Coronary artery (tissue), 2 donors: ENCODE results near the gene PDZD8.

Experiments
- DNase-seq: peaks from one replicate; pipeline ENCODE4 v3.0.0-alpha.2; 2017; ENCODE audit warnings: low spot score
- H3K27ac ChIP-seq, 2 donors: fragments of 200-600 bp; sonication (generic); one replicate each; pipeline ENCODE4 v1.5.1; 2016 to 2019
- H3K4me3 ChIP-seq: fragments of 200-600 bp; sonication (generic); 2 replicates; pipeline ENCODE4 v1.5.1; 2016; ENCODE audit warnings: mild to moderate bottlenecking, moderate library complexity
- CTCF ChIP-seq: fragments of 200-600 bp; sonication (generic); IDR thresholded peaks from one replicate; pipeline ENCODE4 v1.5.1; 2019; ENCODE audit warnings: antibody characterized with exemption

The PDZD8 gene

GRCh38 chr10:117417196-117417595 lies 42.0 kb upstream of the PDZD8 start:
- TF ChIP-seq CTCF = no peak
- Histone ChIP-seq H3K4me3 (no peak overlapping the region), H3K27ac (no peak overlapping the region)
- DNase-seq = no peak

DNA sequence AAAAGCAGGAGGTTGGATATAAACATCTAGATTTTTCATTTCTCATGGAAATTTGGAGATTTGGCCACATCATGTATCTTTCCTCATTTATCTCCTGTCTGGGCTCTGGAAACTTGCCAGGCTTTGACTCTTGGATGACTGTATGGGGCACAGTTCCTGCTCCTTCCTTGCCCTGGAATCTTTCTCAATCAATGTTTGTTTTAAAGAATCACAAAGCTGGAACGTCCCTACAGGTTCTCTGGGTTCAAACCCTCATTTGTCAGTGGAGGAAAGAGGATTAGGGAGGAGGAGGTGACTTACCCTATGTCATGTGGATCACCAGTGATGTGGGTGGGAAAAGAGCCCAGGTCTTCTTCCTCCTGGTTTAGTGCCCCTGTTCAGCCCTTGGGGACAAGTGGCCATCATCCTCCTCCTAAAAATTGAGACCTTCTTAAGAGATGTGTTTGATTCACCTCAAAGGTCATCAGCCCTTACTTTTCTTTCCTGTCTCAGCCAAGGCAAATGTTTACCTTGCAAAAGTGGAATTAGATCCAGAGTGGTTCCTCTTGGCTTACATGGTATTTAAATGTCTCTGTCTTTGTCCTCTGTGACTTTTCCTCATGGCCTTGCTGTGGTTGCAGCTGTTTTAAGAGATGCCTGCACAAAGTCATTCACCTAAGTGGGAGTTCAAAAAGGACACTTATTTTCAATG lies 38.8 kb upstream of the PDZD8 start:
- Histone ChIP-seq H3K4me3 (no peak overlapping the region), H3K27ac (no peak overlapping the region)
- TF ChIP-seq CTCF = no peak
- DNase-seq = no peak

DNA sequence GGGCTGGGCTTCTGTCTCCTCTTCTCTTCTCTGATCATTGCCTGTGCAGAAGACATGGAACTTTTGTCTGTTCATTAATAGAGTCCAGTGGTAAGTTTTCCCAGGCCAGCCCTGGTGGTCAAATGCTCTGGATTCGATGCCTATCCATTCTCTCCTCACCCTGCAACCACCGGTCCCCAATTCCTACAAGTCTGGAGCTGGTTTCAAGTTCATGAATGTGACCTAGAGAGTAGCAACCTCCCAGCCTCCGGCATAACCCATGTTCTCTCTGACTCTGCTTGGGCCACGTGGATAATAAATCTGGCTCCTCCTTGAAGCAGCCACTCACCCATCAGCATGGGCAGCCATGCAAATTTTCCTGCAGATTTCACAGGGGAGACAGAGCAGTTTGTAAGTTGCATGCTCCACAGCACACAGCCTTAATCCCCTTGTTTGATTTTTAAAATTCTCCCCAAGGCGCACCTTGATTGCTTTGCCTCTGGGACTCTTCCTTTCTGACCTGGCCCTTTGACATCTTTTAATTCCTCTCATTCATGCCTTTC lies 37.3 kb upstream of the PDZD8 start:
- TF ChIP-seq CTCF = no peak
- Histone ChIP-seq H3K27ac (no peak overlapping the region), H3K4me3 (no peak overlapping the region)
- no peak for DNase-seq

DNA sequence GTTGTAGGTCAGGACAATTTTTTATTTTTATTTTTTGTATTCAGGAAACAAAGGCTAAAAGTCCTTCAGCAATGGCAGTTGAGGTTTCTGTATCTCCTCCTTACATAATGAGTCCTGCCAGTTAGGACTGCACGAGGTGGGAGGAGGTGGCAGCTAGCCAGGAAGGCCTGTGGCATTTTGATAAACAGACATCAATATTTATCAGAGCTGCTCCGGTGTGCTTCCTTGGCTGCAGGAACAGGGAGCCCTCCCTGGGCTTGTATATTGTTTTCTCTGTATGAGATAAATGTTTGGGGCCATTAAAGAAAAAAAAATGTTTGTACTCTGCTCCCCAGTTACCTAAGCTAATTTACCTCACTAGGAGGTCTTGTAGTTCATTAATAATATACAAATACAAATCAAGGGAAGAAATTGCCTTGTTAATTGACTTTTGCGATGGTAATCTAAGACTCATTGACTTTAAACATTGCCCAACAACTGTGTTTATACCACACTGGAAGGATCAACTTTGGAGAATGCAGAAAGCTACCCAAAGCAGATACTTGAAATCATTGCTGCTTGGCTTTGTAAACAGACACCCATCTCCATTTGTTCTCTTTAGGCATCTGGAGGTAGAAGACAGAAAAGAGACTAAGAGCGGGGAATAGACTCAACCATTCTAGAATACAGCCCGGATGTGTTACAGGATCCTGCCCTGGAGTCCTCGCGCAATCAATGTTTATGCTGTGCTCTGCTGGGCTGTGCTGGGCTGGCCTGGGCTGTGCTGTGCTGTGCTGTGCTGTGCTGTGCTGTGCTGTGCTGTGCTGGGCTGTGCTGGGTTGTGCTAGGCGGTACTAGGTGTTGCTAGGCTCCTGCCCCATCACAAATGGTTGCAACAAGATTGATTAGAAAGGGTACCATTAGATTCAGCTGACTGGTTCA lies 36.5 kb upstream of the PDZD8 start:
- no peak for TF ChIP-seq CTCF
- Histone ChIP-seq H3K27ac (no peak overlapping the region), H3K4me3 (no peak overlapping the region)
- no peak for DNase-seq

DNA sequence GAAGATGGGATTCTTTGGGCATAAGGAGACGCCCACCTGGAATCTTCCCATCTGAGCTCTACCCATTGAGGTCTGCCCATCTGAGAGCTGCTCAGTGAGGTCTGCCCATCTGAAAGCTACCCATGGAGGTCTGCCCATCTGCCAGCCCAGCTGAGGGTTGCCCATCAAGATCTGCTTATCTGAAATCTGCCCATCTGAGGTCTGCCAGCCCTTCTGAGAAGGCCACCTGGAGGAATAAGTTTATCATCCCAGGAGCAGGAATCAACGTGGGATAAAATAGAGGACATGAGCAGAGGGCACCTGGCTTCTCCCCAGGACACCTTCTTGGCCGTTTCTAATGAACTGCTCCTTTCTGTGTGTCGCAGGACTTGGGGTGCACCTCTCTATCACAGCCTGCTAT lies 35.3 kb upstream of the PDZD8 start:
- no peak for DNase-seq
- no peak for TF ChIP-seq CTCF
- no peak overlapping the region for H3K27ac ChIP-seq
- H3K4me3 ChIP-seq = no peak overlapping the region

DNA sequence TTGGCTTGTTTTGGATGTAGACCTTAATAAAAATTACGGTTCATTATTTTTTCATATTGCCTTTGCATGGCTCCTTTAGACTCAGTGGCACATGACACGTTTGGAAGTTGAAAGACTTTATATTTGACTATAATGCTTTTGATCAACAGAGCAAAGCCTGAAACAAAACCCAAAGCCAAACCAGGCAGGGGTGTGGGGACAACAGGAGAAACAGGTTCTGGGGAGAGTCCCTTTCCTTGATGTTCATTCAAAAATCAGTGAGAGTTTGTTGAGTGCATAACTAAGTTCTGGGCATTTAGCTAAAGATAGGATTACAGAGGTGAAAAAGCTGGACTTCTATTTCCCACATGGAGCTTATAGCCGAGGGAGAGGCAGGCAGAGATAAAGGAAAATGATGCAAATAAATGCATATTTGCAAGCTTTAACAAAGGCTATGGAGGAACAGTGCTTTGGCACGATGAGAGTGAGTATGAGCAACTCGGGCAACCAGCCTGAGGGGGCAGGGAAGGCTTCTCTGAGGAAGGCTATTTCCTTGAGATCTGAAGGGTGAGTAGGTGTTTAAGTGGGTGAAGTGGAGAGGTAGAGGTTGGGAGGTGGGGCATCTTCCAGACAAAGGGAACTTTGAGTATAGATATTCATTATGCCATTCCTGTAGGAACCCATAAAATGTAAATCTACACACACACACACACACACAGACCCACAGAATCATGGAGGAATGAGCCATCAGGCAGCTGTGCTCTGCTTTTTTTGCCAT lies 34.5 kb upstream of the PDZD8 start:
- Histone ChIP-seq H3K4me3 (no peak overlapping the region), H3K27ac (no peak overlapping the region)
- TF ChIP-seq CTCF = no peak
- DNase-seq = no peak
